HL-60/S4 treated with phorbol 12-myristate 13-acetate at 8.2 ng/mL for 4 days and 3 days (cell line): Measurements from ENCODE around the gene CEP162.
"Not testable (repeated sequence)": the region's sequence is repeated elsewhere in the genome, so short reads cannot be mapped to it uniquely, and the experiment has no call there.

Source experiments
- in situ Hi-C: fragments of 300-500 bp; cut with MboI; formaldehyde crosslinking; loops from 2 replicates; pipeline ENCODE4 v1.15.0; 2022; ENCODE audit warnings: low sequenced_read_pairs

CEP162 gene

GRCh38 chr6:84156306-84156705 lies 71.1 kb downstream of the CEP162 start:
- in situ Hi-C loops: no loop called here

GRCh38 chr6:84151669-84152068 lies 75.8 kb downstream of the CEP162 start:
- in situ Hi-C loops: no loop called here

- in situ Hi-C loops: no loop called here
These were observed 76.7 kb downstream of the CEP162 start for GRCh38 chr6:84150705-84151104.

- in situ Hi-C loops: no loop called here
These were observed 85.9 kb downstream of the CEP162 start for GRCh38 chr6:84141521-84141920.

- in situ Hi-C loops: no loop called here
These were observed 88.1 kb downstream of the CEP162 start for GRCh38 chr6:84139311-84139710.

- in situ Hi-C loops: no loop called here
These were observed 89.4 kb downstream of the CEP162 start for GRCh38 chr6:84137989-84138575.

- in situ Hi-C loops: no loop called here
These were observed 90.4 kb downstream of the CEP162 start for GRCh38 chr6:84137051-84137375.

- in situ Hi-C loops: no loop called here
These were observed 90.9 kb downstream of the CEP162 start for GRCh38 chr6:84136364-84137050.

- in situ Hi-C loops: no loop called here
These were observed 92.2 kb downstream of the CEP162 start for GRCh38 chr6:84135291-84135690.

GRCh38 chr6:84133385-84133784 lies 94.1 kb downstream of the CEP162 start:
- in situ Hi-C loops: not testable (repeated sequence)

- in situ Hi-C loops: not testable (repeated sequence)
These were observed 97.9 kb downstream of the CEP162 start for GRCh38 chr6:84129588-84129987.

GRCh38 chr6:84123186-84123585 lies 104.3 kb downstream of the CEP162 start:
- in situ Hi-C loops: no loop called here

- in situ Hi-C loops: no loop called here
These were observed 108.2 kb downstream of the CEP162 start for GRCh38 chr6:84119277-84119676.

GRCh38 chr6:84118191-84118590 lies 109.3 kb downstream of the CEP162 start:
- in situ Hi-C loops: no loop called here

GRCh38 chr6:84114933-84115594 lies 112.4 kb downstream of the CEP162 start:
- in situ Hi-C loops: not testable (repeated sequence)

GRCh38 chr6:84111351-84111750 lies 116.1 kb downstream of the CEP162 start:
- in situ Hi-C loops: not testable (repeated sequence)

GRCh38 chr6:84107495-84107894 lies 119.9 kb downstream of the CEP162 start:
- in situ Hi-C loops: no loop called here

GRCh38 chr6:84105215-84105924 lies 122.1 kb downstream of the CEP162 start:
- in situ Hi-C loops: not testable (repeated sequence)

- in situ Hi-C loops: no loop called here
These were observed 124.4 kb downstream of the CEP162 start for GRCh38 chr6:84103029-84103428.

GRCh38 chr6:84095156-84095555 lies 132.3 kb downstream of the CEP162 start:
- in situ Hi-C loops: no loop called here
